Pons (tissue), 1 donor: ENCODE results near the gene USH2A.

Source experiments
- DNase-seq: peaks from one replicate; pipeline ENCODE4 v3.0.0-alpha.2; 2016; ENCODE audit warnings: low spot score

The USH2A gene

GRCh38 chr1:215599418-215600074 lies 823.7 kb downstream of the USH2A start:
- DNase-seq = peak; percentile 38

- no peak for DNase-seq
Observed at GRCh38 chr1:215597961-215598360, 825.3 kb downstream of the USH2A start.

GRCh38 chr1:215595231-215595630 lies 828.0 kb downstream of the USH2A start:
- DNase-seq = no peak

GRCh38 chr1:215594640-215595039 lies 828.6 kb downstream of the USH2A start:
- DNase-seq = no peak

GRCh38 chr1:215590779-215591491 lies 832.3 kb downstream of the USH2A start:
- DNase-seq = no peak

- DNase-seq = no peak
Observed at GRCh38 chr1:215589650-215590435, 833.4 kb downstream of the USH2A start.

GRCh38 chr1:215584389-215584788 lies 838.9 kb downstream of the USH2A start:
- DNase-seq = no peak

- no peak for DNase-seq
Observed at GRCh38 chr1:215583185-215583749, 840.0 kb downstream of the USH2A start.

- DNase-seq = no peak
Observed at GRCh38 chr1:215581896-215582295, 841.4 kb downstream of the USH2A start.
